SU-DHL-6 (cell line): ENCODE data around the gene BLNK.
"Not testable (repeated sequence)": the region's sequence is repeated elsewhere in the genome, so short reads cannot be mapped to it uniquely, and the experiment has no call there.

Source experiments
- H2AFZ ChIP-seq: fragments of 200-600 bp; sonication (generic); 2 replicates; pipeline ENCODE4 v1.6.1; 2014; ENCODE audit warnings: low read depth, mild to moderate bottlenecking, moderate library complexity, mixed read lengths, antibody characterized with exemption, low read length; ENCODE audit not compliant: severe bottlenecking
- H3F3A ChIP-seq: fragments of 200-600 bp; shearing (Covaris generic); 2 replicates; pipeline ENCODE4 v1.6.0; 2016; ENCODE audit warnings: antibody characterized with exemption, mild to moderate bottlenecking; ENCODE audit not compliant: insufficient read depth
- H3K27ac ChIP-seq: fragments of 200-600 bp; sonication (generic); 2 replicates; pipeline ENCODE4 v1.5.1; 2016; ENCODE audit warnings: low read depth, mild to moderate bottlenecking, low read length, moderate library complexity, mixed read lengths
- H3K27me3 ChIP-seq: fragments of 200-600 bp; sonication (generic), shearing (Covaris generic); 2 replicates; pipeline ENCODE4 v1.6.0; 2014; ENCODE audit warnings: mild to moderate bottlenecking, low read length
- H3K36me3 ChIP-seq: fragments of 200-600 bp; sonication (generic); 2 replicates; pipeline ENCODE4 v1.6.1; 2014; ENCODE audit warnings: mild to moderate bottlenecking, low read length, mixed read lengths
- H3K4me2 ChIP-seq: fragments of 300-600, 200-600 bp; shearing (Covaris generic), sonication (generic); 2 replicates; pipeline ENCODE4 v1.6.0; 2014; ENCODE audit warnings: low read length, low read depth, mild to moderate bottlenecking; ENCODE audit not compliant: poor library complexity, severe bottlenecking
- H3K4me3 ChIP-seq: fragments of 200-600 bp; sonication (generic); 2 replicates; pipeline ENCODE4 v1.5.1; 2014; ENCODE audit warnings: antibody characterized with exemption, low read length, mild to moderate bottlenecking, mixed read lengths; ENCODE audit not compliant: insufficient read depth, poor library complexity, severe bottlenecking
- H3K79me2 ChIP-seq: fragments of 200-600 bp; sonication (generic); 2 replicates; pipeline ENCODE4 v1.6.1; 2014; ENCODE audit warnings: mild to moderate bottlenecking, low read length, moderate library complexity; ENCODE audit not compliant: insufficient read depth
- H3K9ac ChIP-seq: fragments of 200-600 bp; sonication (generic); 2 replicates; pipeline ENCODE4 v1.7.0; 2014; ENCODE audit warnings: mild to moderate bottlenecking, low read length
- H3K9me2 ChIP-seq: fragments of 200-600 bp; sonication (generic); replicated peaks from 2 replicates; pipeline ENCODE4 v1.6.1; 2014; ENCODE audit warnings: low read length; ENCODE audit not compliant: insufficient read depth
- H3K9me3 ChIP-seq: fragments of 200-600 bp; sonication (generic); 2 replicates; pipeline ENCODE4 v1.6.1; 2014; ENCODE audit warnings: low read length, mixed read lengths; ENCODE audit not compliant: insufficient read depth
- H4K20me1 ChIP-seq: fragments of 200-600 bp; sonication (generic); 2 replicates; pipeline ENCODE4 v1.6.1; 2014; ENCODE audit warnings: low read depth, mild to moderate bottlenecking, antibody characterized with exemption, low read length, moderate library complexity, mixed read lengths
- CTCF ChIP-seq: fragments of 200-600 bp; sonication (generic); IDR thresholded peaks from one replicate; pipeline ENCODE4 v1.5.1; 2017; ENCODE audit warnings: antibody characterized with exemption, mild to moderate bottlenecking, low read length, moderate library complexity; ENCODE audit not compliant: insufficient read depth, poor library complexity, severe bottlenecking
- EZH2phosphoT487 ChIP-seq: fragments of 200-600 bp; sonication (generic), shearing (Covaris generic); conservative IDR thresholded peaks from 2 replicates; pipeline ENCODE4 v1.6.1; 2018; ENCODE audit warnings: mild to moderate bottlenecking, antibody characterized with exemption, low read length, moderate library complexity, mixed read lengths

BLNK gene

GRCh38 chr10:96309628-96310320 is 38.4 kb upstream of the BLNK start:
- Histone ChIP-seq H3K4me2 (no peak overlapping the region), H3F3A (no peaks in the 10 kb centered on the region), H3K27me3 (no peaks in the 10 kb centered on the region), H3K9ac (no peak overlapping the region), H3K36me3 (no peaks in the 10 kb centered on the region), H3K9me2 (no peaks in the 10 kb centered on the region), H3K9me3 (no peaks in the 10 kb centered on the region), H3K79me2 (no peaks in the 10 kb centered on the region), H3K27ac (no peak overlapping the region), H2AFZ (no peak overlapping the region), H3K4me3 (no peak overlapping the region), H4K20me1 (no peaks in the 10 kb centered on the region)
- TF ChIP-seq EZH2phosphoT487 (no peak), CTCF (no peak)

- not testable (repeated sequence) for H3K27ac ChIP-seq, H3K9me2 ChIP-seq, H3K36me3 ChIP-seq, H3K9ac ChIP-seq, H4K20me1 ChIP-seq, H3K27me3 ChIP-seq, H3K79me2 ChIP-seq, H3K4me3 ChIP-seq, H2AFZ ChIP-seq, H3K9me3 ChIP-seq, H3K4me2 ChIP-seq, H3F3A ChIP-seq
Measured at GRCh38 chr10:96308854-96309253, 37.5 kb upstream of the BLNK start.

GRCh38 chr10:96306516-96306915 is 35.1 kb upstream of the BLNK start:
- H3K4me2 ChIP-seq: no peak overlapping the region
- no peaks in the 10 kb centered on the region for H3K9me2 ChIP-seq
- H3F3A ChIP-seq: no peaks in the 10 kb centered on the region
- H2AFZ ChIP-seq: no peak overlapping the region
- no peaks in the 10 kb centered on the region for H3K79me2 ChIP-seq
- no peaks in the 10 kb centered on the region for H3K36me3 ChIP-seq
- H3K27ac ChIP-seq: no peak overlapping the region
- TF ChIP-seq EZH2phosphoT487: no peak
- TF ChIP-seq CTCF: no peak
- no peaks in the 10 kb centered on the region for H4K20me1 ChIP-seq
- no peak overlapping the region for H3K9ac ChIP-seq
- H3K4me3 ChIP-seq: no peak overlapping the region
- no peaks in the 10 kb centered on the region for H3K27me3 ChIP-seq
- no peaks in the 10 kb centered on the region for H3K9me3 ChIP-seq

GRCh38 chr10:96305019-96305418 is 33.6 kb upstream of the BLNK start:
- H4K20me1 ChIP-seq: no peaks in the 10 kb centered on the region
- H3K9me3 ChIP-seq: no peaks in the 10 kb centered on the region
- no peak overlapping the region for H3K9ac ChIP-seq
- H3F3A ChIP-seq: no peaks in the 10 kb centered on the region
- H3K4me3 ChIP-seq: no peak overlapping the region
- H3K4me2 ChIP-seq: no peak overlapping the region
- no peaks in the 10 kb centered on the region for H3K9me2 ChIP-seq
- no peak overlapping the region for H2AFZ ChIP-seq
- no peaks in the 10 kb centered on the region; the same call in 1 of the 2 replicates for H3K27me3 ChIP-seq
- H3K27ac ChIP-seq: no peak overlapping the region
- no peaks in the 10 kb centered on the region for H3K36me3 ChIP-seq
- H3K79me2 ChIP-seq: no peaks in the 10 kb centered on the region
- no peak for TF ChIP-seq EZH2phosphoT487
- no peak for TF ChIP-seq CTCF
